Measurements from ENCODE around the gene CBLN4.

The CBLN4 gene

DNA sequence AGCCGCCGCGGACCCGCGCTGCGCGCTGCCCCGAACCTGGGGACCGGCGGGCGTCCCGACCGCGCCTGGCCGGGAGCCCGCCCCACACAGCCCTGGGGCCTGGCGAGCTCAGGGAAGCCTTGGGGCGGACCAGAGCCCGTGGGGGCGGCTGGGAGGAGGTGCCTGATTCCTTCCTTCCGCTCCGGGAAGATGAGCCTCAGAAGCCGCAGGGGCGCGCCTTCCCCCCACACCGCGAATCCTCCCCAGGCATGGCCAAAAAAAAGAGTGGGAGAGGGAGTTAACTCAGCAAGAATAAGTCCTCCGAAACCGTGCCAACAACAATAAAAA is at the start of gene CBLN4:
Gene CBLN4 (minus strand): TSS at position 131 of the 327 bp plus-strand sequence. CDS start 1,348 bp downstream, outside the sequence.
- TF ChIP-seq FOXP2 (optimal IDR thresholded peaks at IDR 0.05; ENCODE audit: control extremely low read depth, extremely low read length, insufficient read depth) (no peak), EZH2 (IDR thresholded peaks at IDR 0.05) (no peak), POLR2AphosphoS5 (IDR thresholded peaks at IDR 0.05; ENCODE audit: borderline replicate concordance, low read depth, low read length) (no peak)
- Histone ChIP-seq H3K4me3 (no peak within 1 kb of the TSS), H3K36me3 (ENCODE audit: insufficient read depth, low read length) (no peaks in the 10 kb centered on the region), H3K9me3 (ENCODE audit: low read depth, low read length) (no peaks in the 10 kb centered on the region), H3K27ac (no peak within 1 kb of the TSS), H3K9ac (ENCODE audit: insufficient read length) (no peak within 1 kb of the TSS)
- DNase-seq (ENCODE audit: low read depth, low spot score), result no peak

DNA sequence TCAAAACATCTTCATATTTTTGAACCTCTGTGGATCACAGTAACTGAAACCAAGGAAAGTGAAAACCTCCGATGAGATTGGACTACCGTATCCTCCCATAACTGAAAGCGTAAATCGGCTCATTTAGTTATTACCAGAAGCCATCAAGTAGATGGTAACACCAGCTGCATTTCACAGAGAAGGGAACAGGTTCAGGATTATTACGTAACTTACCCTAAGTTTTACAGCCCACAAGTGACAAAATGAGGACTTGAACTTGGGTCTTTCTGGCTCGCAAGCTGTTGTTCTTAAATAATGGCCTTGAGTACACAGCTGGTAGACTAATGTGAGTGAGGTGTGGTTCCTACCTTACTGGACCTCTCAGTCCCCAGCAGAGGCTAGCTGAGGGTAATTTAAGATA is 37.9 kb upstream of the CBLN4 start:
- H3K9ac ChIP-seq (ENCODE audit: insufficient read length), result no peak overlapping the region
- TF ChIP-seq FOXP2 (optimal IDR thresholded peaks at IDR 0.05; ENCODE audit: control extremely low read depth, extremely low read length, insufficient read depth), result no peak
- TF ChIP-seq POLR2AphosphoS5 (IDR thresholded peaks at IDR 0.05; ENCODE audit: borderline replicate concordance, low read depth, low read length), result no peak
- no peak for TF ChIP-seq EZH2 (IDR thresholded peaks at IDR 0.05)

GRCh38 chr20:56032251-56032650 is 26.9 kb upstream of the CBLN4 start:
- Histone ChIP-seq H3K4me3 (no peak overlapping the region), H3K9me3 (ENCODE audit: low read depth, low read length) (no peaks in the 10 kb centered on the region), H3K9ac (ENCODE audit: insufficient read length) (no peak overlapping the region), H3K36me3 (ENCODE audit: insufficient read depth, low read length) (no peaks in the 10 kb centered on the region), H3K27ac (no peak overlapping the region)
- no peak for TF ChIP-seq POLR2AphosphoS5 (IDR thresholded peaks at IDR 0.05; ENCODE audit: borderline replicate concordance, low read depth, low read length)
- no peak for DNase-seq (ENCODE audit: low read depth, low spot score)

More for the DNA sequence above, 37.9 kb upstream of the CBLN4 start:
- no peaks in the 10 kb centered on the region for H3K36me3 ChIP-seq (ENCODE audit: insufficient read depth, low read length)
- H3K9me3 ChIP-seq (ENCODE audit: low read depth, low read length), result no peaks in the 10 kb centered on the region
- no peak for DNase-seq (ENCODE audit: low read depth, low spot score)
- no peak overlapping the region for H3K27ac ChIP-seq
- H3K4me3 ChIP-seq, result no peak overlapping the region

- no peaks in the 10 kb centered on the region for H3K9me3 ChIP-seq (ENCODE audit: low read depth, low read length)
- TF ChIP-seq POLR2AphosphoS5 (IDR thresholded peaks at IDR 0.05; ENCODE audit: borderline replicate concordance, low read depth, low read length) (no peak), EZH2 (IDR thresholded peaks at IDR 0.05) (no peak), FOXP2 (optimal IDR thresholded peaks at IDR 0.05; ENCODE audit: control extremely low read depth, extremely low read length, insufficient read depth) (no peak)
Observed at GRCh38 chr20:56018716-56019115, 13.4 kb upstream of the CBLN4 start.

GRCh38 chr20:56018194-56018593 is 12.9 kb upstream of the CBLN4 start:
- DNase-seq (ENCODE audit: low read depth, low spot score), result no peak
- H3K9me3 ChIP-seq (ENCODE audit: low read depth, low read length), result no peaks in the 10 kb centered on the region
- TF ChIP-seq POLR2AphosphoS5 (IDR thresholded peaks at IDR 0.05; ENCODE audit: borderline replicate concordance, low read depth, low read length) (no peak), FOXP2 (optimal IDR thresholded peaks at IDR 0.05; ENCODE audit: control extremely low read depth, extremely low read length, insufficient read depth) (no peak), EZH2 (IDR thresholded peaks at IDR 0.05) (no peak)
- H3K9ac ChIP-seq (ENCODE audit: insufficient read length), result no peak overlapping the region
- H3K36me3 ChIP-seq (ENCODE audit: insufficient read depth, low read length), result no peaks in the 10 kb centered on the region
- no peak overlapping the region for H3K27ac ChIP-seq
- H3K4me3 ChIP-seq, result no peak overlapping the region

More at GRCh38 chr20:56018716-56019115, 13.4 kb upstream of the CBLN4 start:
- DNase-seq (ENCODE audit: low read depth, low spot score), result no peak
- H3K9ac ChIP-seq (ENCODE audit: insufficient read length), result no peak overlapping the region
- no peak overlapping the region for H3K4me3 ChIP-seq
- H3K27ac ChIP-seq, result no peak overlapping the region
- H3K36me3 ChIP-seq (ENCODE audit: insufficient read depth, low read length), result no peaks in the 10 kb centered on the region

GRCh38 chr20:56017560-56017959 is 12.2 kb upstream of the CBLN4 start:
- Histone ChIP-seq H3K27ac (no peak overlapping the region), H3K36me3 (ENCODE audit: insufficient read depth, low read length) (no peaks in the 10 kb centered on the region), H3K9ac (ENCODE audit: insufficient read length) (no peak overlapping the region), H3K4me3 (no peak overlapping the region), H3K9me3 (ENCODE audit: low read depth, low read length) (no peaks in the 10 kb centered on the region)
- TF ChIP-seq EZH2 (IDR thresholded peaks at IDR 0.05), result no peak
- no peak for DNase-seq (ENCODE audit: low read depth, low spot score)

DNA sequence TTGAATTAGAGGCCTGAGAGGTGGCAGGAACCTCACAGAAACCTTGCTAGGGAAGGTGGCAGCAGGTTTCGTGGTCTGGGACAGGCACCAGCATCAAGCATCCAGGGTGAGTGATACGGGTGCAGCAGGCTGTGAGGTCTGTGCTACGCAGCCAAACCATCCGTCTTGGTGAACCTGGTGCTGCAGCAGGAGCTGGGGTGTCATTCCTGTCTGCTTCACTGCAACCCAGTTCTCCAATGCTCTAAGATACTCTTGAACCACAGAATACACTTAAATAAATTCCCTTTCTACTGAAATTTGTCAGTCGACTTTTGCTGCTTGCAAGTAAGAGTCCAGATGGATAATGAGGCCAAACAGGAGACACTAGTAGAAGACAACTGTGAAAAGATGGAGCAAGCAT is 9.7 kb upstream of the CBLN4 start:
- TF ChIP-seq POLR2AphosphoS5 (IDR thresholded peaks at IDR 0.05; ENCODE audit: borderline replicate concordance, low read depth, low read length) (no peak), FOXP2 (optimal IDR thresholded peaks at IDR 0.05; ENCODE audit: control extremely low read depth, extremely low read length, insufficient read depth) (no peak), EZH2 (IDR thresholded peaks at IDR 0.05) (no peak)
- H3K9me3 ChIP-seq (ENCODE audit: low read depth, low read length), result no peaks in the 10 kb centered on the region

DNA sequence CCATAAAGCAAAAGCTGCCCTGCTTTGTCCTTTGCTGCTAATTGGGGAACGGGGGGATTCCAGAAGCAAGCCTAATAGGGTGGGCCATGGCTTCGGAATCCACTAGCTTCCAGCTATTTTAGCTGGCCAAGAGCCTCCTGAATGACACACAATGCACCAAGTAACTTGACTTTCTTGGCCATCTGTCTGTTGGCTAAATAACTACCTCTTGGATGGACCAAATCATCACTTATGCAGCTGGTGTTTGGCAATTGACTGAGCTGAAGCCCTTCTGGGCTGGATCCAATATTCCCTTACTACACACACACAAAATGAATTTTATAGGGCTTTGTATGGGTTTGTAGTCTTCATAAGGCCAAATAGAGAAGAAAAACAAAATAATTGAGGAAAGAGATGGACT is 8.8 kb upstream of the CBLN4 start:
- H3K9me3 ChIP-seq (ENCODE audit: low read depth, low read length), result no peaks in the 10 kb centered on the region
- no peak for TF ChIP-seq FOXP2 (optimal IDR thresholded peaks at IDR 0.05; ENCODE audit: control extremely low read depth, extremely low read length, insufficient read depth)
- no peak for TF ChIP-seq EZH2 (IDR thresholded peaks at IDR 0.05)
- no peak for TF ChIP-seq POLR2AphosphoS5 (IDR thresholded peaks at IDR 0.05; ENCODE audit: borderline replicate concordance, low read depth, low read length)

More for the DNA sequence above, 9.7 kb upstream of the CBLN4 start:
- Histone ChIP-seq H3K27ac (no peak overlapping the region), H3K4me3 (no peak overlapping the region), H3K9ac (ENCODE audit: insufficient read length) (no peak overlapping the region), H3K36me3 (ENCODE audit: insufficient read depth, low read length) (no peaks in the 10 kb centered on the region)
- DNase-seq (ENCODE audit: low read depth, low spot score), result no peak

DNA sequence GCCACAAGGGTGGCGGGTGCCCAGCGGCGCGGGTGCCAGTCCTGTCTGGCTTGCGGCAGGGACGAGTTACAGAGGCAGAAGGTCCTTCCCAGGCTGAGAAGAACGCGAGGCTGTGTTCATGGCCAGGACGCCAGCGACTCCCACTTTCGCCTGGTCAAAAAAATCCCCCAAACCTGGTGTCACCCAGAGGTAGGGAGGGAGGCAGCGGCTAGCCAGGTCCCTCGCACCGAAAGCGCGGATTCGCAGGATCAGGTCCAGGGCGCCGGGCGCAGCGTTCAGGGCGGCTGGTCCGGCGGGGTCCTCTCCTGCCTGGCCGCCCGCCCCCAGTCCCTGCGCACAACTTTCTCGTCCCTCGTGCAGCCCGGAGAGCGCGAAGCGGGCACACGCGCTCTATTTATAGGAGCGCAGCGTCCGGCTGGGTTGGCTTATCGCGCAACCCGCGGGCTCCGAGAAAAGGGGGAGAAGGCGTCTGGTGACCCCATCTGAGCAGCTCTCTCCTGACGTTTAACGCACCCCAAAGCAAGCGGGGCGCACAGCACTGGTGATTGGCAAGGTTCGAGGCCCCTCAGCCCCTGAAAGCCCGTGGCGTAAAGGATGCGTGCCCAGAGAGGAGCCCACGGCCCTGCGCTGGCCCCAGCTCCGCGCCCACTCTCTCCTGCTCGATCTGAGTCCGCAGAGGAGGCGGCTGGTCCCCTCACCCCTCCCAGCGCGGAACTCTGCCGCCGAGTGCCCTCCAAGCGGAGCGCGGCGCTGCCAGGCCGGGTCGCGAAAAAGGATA is 519 bp downstream of the CBLN4 start:
- TF ChIP-seq FOXP2 (optimal IDR thresholded peaks at IDR 0.05; ENCODE audit: control extremely low read depth, extremely low read length, insufficient read depth), result no peak
- TF ChIP-seq EZH2 (IDR thresholded peaks at IDR 0.05), result no peak
- TF ChIP-seq POLR2AphosphoS5 (IDR thresholded peaks at IDR 0.05; ENCODE audit: borderline replicate concordance, low read depth, low read length), result no peak
- Histone ChIP-seq H3K4me3 (no peak overlapping the region), H3K36me3 (ENCODE audit: insufficient read depth, low read length) (no peaks in the 10 kb centered on the region), H3K9ac (ENCODE audit: insufficient read length) (no peak overlapping the region), H3K27ac (no peak overlapping the region), H3K9me3 (ENCODE audit: low read depth, low read length) (no peaks in the 10 kb centered on the region)
- no peak for DNase-seq (ENCODE audit: low read depth, low spot score)

More for the DNA sequence above, 8.8 kb upstream of the CBLN4 start:
- H3K9ac ChIP-seq (ENCODE audit: insufficient read length), result no peak overlapping the region
- no peak overlapping the region for H3K4me3 ChIP-seq
- H3K27ac ChIP-seq, result no peak overlapping the region
- DNase-seq (ENCODE audit: low read depth, low spot score), result no peak
- H3K36me3 ChIP-seq (ENCODE audit: insufficient read depth, low read length), result no peaks in the 10 kb centered on the region
